Heart left ventricle (tissue), 16 donors: Measurements from ENCODE around the gene MCM3AP. TPM values are rescaled to one million over a fixed set of nuclear protein-coding genes. Genes with fewer than 3 reads are reported as not detected.
A peak's percentile ranks its signal among the peaks of the same experiment; 100 is the strongest.

Experiments
- ATAC-seq, 4 donors: fragments of 200-7000 bp; cut with Tn5 transposase; one replicate each; pipeline ENCODE4 v1.9.1; 2020 to 2022; ENCODE audit warnings: moderate library complexity in 4 of 4, mild to moderate bottlenecking in 3 of 4, moderate number of reproducible peaks in 1 of 4
- DNase-seq, 5 donors: peaks; one replicate each; pipeline ENCODE4 v3.0.0-alpha.2; 2020
- H3K27ac ChIP-seq, 12 donors: fragments of 200-600 bp; sonication (generic) in 4 of 12; one replicate each; pipeline versions ENCODE4 v1.5.0 to v1.8.0; 2016 to 2022; ENCODE audit warnings: mild to moderate bottlenecking in 2 of 12
- H3K27me3 ChIP-seq, 9 donors: fragments of 200-600 bp; sonication (generic) in 2 of 9; one replicate each; pipeline versions ENCODE4 v1.5.1 to v1.8.0; 2016 to 2022; ENCODE audit warnings: mild to moderate bottlenecking in 3 of 9
- H3K36me3 ChIP-seq, 9 donors: fragments of 200-600 bp; sonication (generic) in 2 of 9; one replicate each; pipeline versions ENCODE4 v1.5.0 to v1.8.0; 2018 to 2022; ENCODE audit warnings: mild to moderate bottlenecking in 2 of 9
- H3K4me1 ChIP-seq, 12 donors: fragments of 200-600 bp; sonication (generic) in 4 of 12; one replicate each; pipeline versions ENCODE4 v1.5.0 to v1.8.0; 2016 to 2022; ENCODE audit warnings: mild to moderate bottlenecking in 3 of 12
- H3K4me3 ChIP-seq, 12 donors: fragments of 200-600 bp; sonication (generic) in 4 of 12; one replicate each; pipeline versions ENCODE4 v1.5.0 to v1.8.0; 2017 to 2022; ENCODE audit warnings: mild to moderate bottlenecking in 9 of 12, moderate library complexity in 4 of 12
- H3K9me3 ChIP-seq, 12 donors: fragments of 200-600 bp; sonication (generic) in 4 of 12; one replicate each; pipeline versions ENCODE4 v1.5.0 to v1.8.0; 2016 to 2022; ENCODE audit warnings: mild to moderate bottlenecking in 1 of 12
- POLR2A ChIP-seq, 2 donors: fragments of 450-650 bp; IDR thresholded peaks; one replicate each; pipeline ENCODE4 v1.6.1; 2017; ENCODE audit warnings: antibody characterized with exemption in 2 of 2, mild to moderate bottlenecking in 2 of 2, moderate library complexity in 2 of 2
- whole genome bisulfite sequencing, 4 donors: extraction: QIAGEN DNeasy Blood & Tissue Kit in 2 of 4; methylation state at CpG; one replicate each; pipeline versions ENCODE4 v1.1.5 to v1.1.7; 2013 to 2018; 5-methylcytosine and 5-hydroxymethylcytosine counted together
- intact Hi-C, 10 donors: fragments of 100-400 bp; cut with DNase I; formaldehyde crosslinking; loops; one replicate each; pipeline versions ENCODE4 v1.11.1 to v1.14.2; 2022
- polyA plus RNA-seq, 2 donors: library from polyadenylated mRNA; stranded (reverse); fragments of 200-250 nt; gene quantifications; one replicate each; pipeline ENCODE4 v1.2.3, GENCODE V29; 2013
- total RNA-seq, 9 donors: library from RNA; depleted of rRNA in 2 of 9; stranded (reverse); fragments of >200 nt in 2 of 9; fragmentation: NEBNext Ultra II Directional in 3 of 9; extraction: Animal tissue kit (Norgen Biotek cat#: 25700) in 3 of 9; gene quantifications; one replicate each; pipeline versions ENCODE4 v1.1.0 to v1.2.4, GENCODE V29; 2016 to 2023
- TF ChIP-seq, protein P1 (sequence below), 12 donors: fragments of 200-600 bp; sonication (generic) in 4 of 12; IDR thresholded peaks; one replicate each; pipeline versions ENCODE4 v1.5.0 to v1.8.0; 2018 to 2022; ENCODE audit warnings: antibody characterized with exemption in 12 of 12, mild to moderate bottlenecking in 5 of 12
- donor health status: ischemic (EF 13 %, LVEDD 7.1; RV severe dilation, severe dysfunction).
- donor health status: healthy with polysubstance abuse.
- donor health status: DM: no; HTN: yes; CAD: no.
- donor health status: DM: no; HTN: no; CAD: no.
- donor health status: ischemic (EF 25% LVEDD 6.9; RV normal size, moderate dysfunction).
- donor health status: ischemic (EF 25% LVEDD 5.7; RV mildly dilated, moderate dysfunction).
- donor health status: healthy.
- donor health status: DM: yes; HTN: yes; CAD: no.
- donor health status: ischemic (EF 35%, LVEDD 5.7; RV mildly dilated, moderate dysfunction).
- donor health status: nonischemic (EF 11% LVEDD 7.7; RV severe dilation, severe dysfunction).
- donor health status: DM: yes; HTN: yes; CAD: no.
- donor health status: PGD.
- donor health status: ischemic (EF 29% LVEDD 5.4; RV normal size, mild dysfunction).
- donor health status: nonischemic (EF 23%, LVEDD 6.1; RV moderate dilation, normal function).

Gene MCM3AP
- total and polyA plus RNA-seq, 11 donors, result 24.5 to 69.8 (median 55.3) TPM

DNA sequence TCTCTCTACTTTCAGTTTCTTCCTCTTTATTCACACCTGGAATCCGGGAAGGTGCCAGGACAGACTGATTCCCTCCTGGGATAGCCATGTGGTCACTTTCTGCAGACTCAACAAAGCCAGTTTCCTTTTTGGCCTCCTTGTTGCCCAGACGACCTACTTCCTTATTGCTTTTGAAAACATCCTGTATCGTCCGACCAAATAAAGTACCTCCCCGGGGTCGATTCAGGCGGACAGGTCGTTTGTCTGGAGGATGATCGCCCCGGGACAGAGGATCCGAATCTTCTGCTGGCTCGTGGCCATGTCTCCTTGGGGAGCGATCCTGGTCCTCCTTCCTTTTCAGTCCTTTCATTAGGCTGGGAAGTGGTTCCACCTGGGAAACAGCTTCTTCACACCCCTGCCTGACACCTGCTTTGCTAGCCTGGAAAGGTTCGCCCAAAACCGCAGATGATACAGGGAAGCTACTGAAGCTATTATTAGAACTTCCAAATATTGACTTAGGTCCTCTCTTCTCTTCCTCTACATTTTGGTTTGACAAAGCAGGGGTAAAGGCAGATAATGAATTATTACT lies 1.2 kb downstream of the MCM3AP start:
- WGBS, 4 donors, result 57 to 68% (median 61%) methylated on average over 15 of the region's 15 CpGs
- no peak for ATAC-seq
- Histone ChIP-seq H3K27ac (peak overlapping the region in 2 of 12 donors; percentile 9 to 98), H3K4me3 (peak overlapping the region in 7 of 12 donors; percentile 0 to 99 (median 85)), H3K9me3 (no peaks in the 10 kb centered on the region), H3K4me1 (peaks cover 0 to 69% (median 49%) of the 10 kb centered on the region in 12 donors), H3K36me3 (peaks cover 0 to 63% (median 53%) of the 10 kb centered on the region in 9 donors), H3K27me3 (no peaks in the 10 kb centered on the region)
- no peak for TF ChIP-seq POLR2A (IDR thresholded peaks at IDR 0.05)
- no peak for DNase-seq
- intact Hi-C loops, result loop anchor here in 3 of 10 donors (2.0 to 5.0 kb wide), 2 partner anchors 38 to 41 kb away; partner anchors contain the start of genes PCNT (in 3 of the 3) and C21orf58 (in 1 of the 3)

DNA sequence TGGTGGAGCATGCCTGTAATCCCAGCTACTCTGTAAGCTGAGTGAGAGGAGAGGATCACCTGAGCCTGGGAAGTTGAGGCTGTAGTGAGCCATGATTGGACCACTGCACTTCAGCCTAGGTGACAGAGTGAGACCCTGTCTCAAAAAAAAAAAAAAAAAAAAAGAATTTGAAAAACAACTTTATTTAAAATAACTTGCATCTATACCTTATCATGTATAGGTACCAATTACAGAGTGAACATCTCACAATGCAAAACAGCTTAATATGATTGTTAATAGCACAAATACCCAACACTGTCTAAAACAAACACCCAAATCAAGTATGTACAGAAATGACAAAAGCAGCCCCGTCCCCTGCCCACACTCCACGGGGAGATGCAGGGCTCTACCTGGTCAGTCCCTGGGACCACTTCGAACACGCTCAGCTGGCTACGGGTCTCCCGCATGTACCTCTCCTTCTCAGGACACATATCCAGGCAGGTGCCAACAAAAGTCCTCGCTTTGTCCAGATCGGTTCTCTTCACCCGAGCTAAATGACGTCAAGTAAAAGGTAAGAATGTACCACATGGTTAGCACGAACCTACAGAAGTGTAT lies 10.5 kb downstream of the MCM3AP start:
- no peak overlapping the region for H3K27ac ChIP-seq
- DNase-seq (no peak), ATAC-seq (no peak)
- H3K4me1 ChIP-seq, result no peaks in the 10 kb centered on the region
- H3K36me3 ChIP-seq, result peaks cover 4 to 100% (median 100%) of the 10 kb centered on the region in 9 donors
- H3K27me3 ChIP-seq, result no peaks in the 10 kb centered on the region
- intact Hi-C loops, result loop anchor here in 1 of 10 donors (10.0 kb wide), 1 partner anchor 140 kb away; no protein-coding TSS in a partner anchor
- WGBS, 4 donors, result 94 to 95% (median 94%) methylated on average over 11 of the region's 11 CpGs
- no peaks in the 10 kb centered on the region for H3K9me3 ChIP-seq
- no peak overlapping the region for H3K4me3 ChIP-seq
- TF ChIP-seq POLR2A (IDR thresholded peaks at IDR 0.05), result no peak
- TF ChIP-seq, protein P1, sequence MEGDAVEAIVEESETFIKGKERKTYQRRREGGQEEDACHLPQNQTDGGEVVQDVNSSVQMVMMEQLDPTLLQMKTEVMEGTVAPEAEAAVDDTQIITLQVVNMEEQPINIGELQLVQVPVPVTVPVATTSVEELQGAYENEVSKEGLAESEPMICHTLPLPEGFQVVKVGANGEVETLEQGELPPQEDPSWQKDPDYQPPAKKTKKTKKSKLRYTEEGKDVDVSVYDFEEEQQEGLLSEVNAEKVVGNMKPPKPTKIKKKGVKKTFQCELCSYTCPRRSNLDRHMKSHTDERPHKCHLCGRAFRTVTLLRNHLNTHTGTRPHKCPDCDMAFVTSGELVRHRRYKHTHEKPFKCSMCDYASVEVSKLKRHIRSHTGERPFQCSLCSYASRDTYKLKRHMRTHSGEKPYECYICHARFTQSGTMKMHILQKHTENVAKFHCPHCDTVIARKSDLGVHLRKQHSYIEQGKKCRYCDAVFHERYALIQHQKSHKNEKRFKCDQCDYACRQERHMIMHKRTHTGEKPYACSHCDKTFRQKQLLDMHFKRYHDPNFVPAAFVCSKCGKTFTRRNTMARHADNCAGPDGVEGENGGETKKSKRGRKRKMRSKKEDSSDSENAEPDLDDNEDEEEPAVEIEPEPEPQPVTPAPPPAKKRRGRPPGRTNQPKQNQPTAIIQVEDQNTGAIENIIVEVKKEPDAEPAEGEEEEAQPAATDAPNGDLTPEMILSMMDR (IDR thresholded peaks at IDR 0.05), result no peak

DNA sequence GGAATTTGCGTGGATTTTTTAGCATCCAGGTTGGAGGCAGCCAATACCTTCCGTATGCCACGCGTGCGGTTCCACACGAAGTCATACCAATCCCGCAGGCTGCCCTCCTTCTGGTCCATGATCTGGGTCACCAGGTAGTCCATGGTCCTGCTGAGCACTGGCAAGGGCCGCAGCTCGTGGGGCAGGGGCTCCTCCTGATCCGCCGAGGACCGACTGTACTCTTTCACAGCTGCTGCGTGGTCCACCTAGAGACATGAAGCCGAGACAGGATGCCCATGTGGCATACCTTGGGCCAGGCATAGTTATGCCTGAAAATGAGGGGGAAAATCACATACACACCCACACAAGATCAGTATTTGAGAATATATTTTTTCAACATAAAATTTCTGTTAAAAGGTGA lies 12.1 kb downstream of the MCM3AP start:
- H3K27ac ChIP-seq, result no peak overlapping the region
- H3K27me3 ChIP-seq, result no peaks in the 10 kb centered on the region
- TF ChIP-seq POLR2A (IDR thresholded peaks at IDR 0.05), result no peak
- TF ChIP-seq, protein P1 (IDR thresholded peaks at IDR 0.05), result no peak
- H3K9me3 ChIP-seq, result no peaks in the 10 kb centered on the region
- H3K4me1 ChIP-seq, result no peaks in the 10 kb centered on the region
- ATAC-seq, result no peak
- 96 to 97% (median 97%) methylated on average over 11 to 14 of the region's 14 CpGs for WGBS, 4 donors
- no peak overlapping the region for H3K4me3 ChIP-seq
- intact Hi-C loops, result loop anchor here in 1 of 10 donors (10.0 kb wide), 1 partner anchor 141 kb away; no protein-coding TSS in a partner anchor
- H3K36me3 ChIP-seq, result peaks cover 4 to 100% (median 100%) of the 10 kb centered on the region in 9 donors
- DNase-seq, result no peak

DNA sequence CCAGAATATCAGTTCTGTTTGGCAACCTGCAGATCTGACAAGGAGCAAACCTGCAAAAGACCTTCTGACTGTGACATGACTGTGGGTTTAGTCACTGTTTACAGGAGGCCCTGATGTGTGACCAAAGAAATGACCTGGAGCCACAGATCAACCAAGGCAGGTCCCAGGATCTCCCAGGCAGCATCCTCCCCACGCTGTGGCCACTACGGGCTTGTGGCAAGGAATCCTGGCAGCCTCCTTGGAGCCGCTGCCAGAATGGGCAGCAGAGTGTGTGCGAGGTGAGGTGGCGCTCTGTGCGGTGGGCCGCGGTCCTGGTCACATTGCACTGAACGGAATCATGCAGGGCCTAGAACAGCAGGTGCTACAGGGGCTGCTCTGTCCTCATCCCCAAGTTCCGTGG lies 15.9 kb downstream of the MCM3AP start:
- Histone ChIP-seq H3K9me3 (no peaks in the 10 kb centered on the region), H3K4me3 (no peak overlapping the region), H3K36me3 (peaks cover 4 to 100% (median 100%) of the 10 kb centered on the region in 9 donors), H3K4me1 (no peaks in the 10 kb centered on the region), H3K27ac (no peak overlapping the region), H3K27me3 (no peaks in the 10 kb centered on the region)
- WGBS, 4 donors, result 94 to 97% (median 95%) methylated on average over 3 to 10 of the region's 10 CpGs
- TF ChIP-seq, protein P1 (IDR thresholded peaks at IDR 0.05), result no peak
- no peak for TF ChIP-seq POLR2A (IDR thresholded peaks at IDR 0.05)
- ATAC-seq, result no peak
- DNase-seq, result no peak
- intact Hi-C loops, result no loop called here
